ENCODE results near the gene RNF181.

DNA sequence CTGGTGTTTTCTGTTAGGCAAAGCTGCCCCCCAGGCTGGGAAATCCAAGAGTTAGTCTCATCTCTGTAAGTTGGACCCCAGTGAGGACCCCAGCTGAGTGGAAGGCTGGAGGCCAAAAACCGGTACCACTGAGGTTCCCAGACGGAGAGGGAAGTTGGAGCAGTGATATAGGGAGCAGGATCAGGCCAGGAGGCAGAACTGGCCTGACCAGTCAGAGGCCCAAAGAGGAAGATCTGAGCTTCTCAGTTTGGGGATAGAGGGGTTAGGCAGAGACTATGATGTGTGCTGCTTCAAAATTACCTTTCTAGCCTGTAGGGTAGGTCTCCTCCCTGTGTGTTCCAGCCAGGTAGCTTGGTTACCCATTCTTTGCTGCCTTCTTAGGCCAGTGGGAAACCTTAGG, 4.6 kb upstream of the RNF181 start:
- TF ChIP-seq, protein P1, sequence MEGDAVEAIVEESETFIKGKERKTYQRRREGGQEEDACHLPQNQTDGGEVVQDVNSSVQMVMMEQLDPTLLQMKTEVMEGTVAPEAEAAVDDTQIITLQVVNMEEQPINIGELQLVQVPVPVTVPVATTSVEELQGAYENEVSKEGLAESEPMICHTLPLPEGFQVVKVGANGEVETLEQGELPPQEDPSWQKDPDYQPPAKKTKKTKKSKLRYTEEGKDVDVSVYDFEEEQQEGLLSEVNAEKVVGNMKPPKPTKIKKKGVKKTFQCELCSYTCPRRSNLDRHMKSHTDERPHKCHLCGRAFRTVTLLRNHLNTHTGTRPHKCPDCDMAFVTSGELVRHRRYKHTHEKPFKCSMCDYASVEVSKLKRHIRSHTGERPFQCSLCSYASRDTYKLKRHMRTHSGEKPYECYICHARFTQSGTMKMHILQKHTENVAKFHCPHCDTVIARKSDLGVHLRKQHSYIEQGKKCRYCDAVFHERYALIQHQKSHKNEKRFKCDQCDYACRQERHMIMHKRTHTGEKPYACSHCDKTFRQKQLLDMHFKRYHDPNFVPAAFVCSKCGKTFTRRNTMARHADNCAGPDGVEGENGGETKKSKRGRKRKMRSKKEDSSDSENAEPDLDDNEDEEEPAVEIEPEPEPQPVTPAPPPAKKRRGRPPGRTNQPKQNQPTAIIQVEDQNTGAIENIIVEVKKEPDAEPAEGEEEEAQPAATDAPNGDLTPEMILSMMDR (conservative IDR thresholded peaks at IDR 0.05; ENCODE audit: low read depth, low read length) = no peak
- no peak for TF ChIP-seq EZH2 (IDR thresholded peaks at IDR 0.05; ENCODE audit: borderline replicate concordance, low read depth, low read length, poor library complexity, severe bottlenecking)
